ENCODE results near the gene VASH1.
"Not testable (repeated sequence)": the region's sequence is repeated elsewhere in the genome, so short reads cannot be mapped to it uniquely, and the experiment has no call there.

The VASH1 gene

DNA sequence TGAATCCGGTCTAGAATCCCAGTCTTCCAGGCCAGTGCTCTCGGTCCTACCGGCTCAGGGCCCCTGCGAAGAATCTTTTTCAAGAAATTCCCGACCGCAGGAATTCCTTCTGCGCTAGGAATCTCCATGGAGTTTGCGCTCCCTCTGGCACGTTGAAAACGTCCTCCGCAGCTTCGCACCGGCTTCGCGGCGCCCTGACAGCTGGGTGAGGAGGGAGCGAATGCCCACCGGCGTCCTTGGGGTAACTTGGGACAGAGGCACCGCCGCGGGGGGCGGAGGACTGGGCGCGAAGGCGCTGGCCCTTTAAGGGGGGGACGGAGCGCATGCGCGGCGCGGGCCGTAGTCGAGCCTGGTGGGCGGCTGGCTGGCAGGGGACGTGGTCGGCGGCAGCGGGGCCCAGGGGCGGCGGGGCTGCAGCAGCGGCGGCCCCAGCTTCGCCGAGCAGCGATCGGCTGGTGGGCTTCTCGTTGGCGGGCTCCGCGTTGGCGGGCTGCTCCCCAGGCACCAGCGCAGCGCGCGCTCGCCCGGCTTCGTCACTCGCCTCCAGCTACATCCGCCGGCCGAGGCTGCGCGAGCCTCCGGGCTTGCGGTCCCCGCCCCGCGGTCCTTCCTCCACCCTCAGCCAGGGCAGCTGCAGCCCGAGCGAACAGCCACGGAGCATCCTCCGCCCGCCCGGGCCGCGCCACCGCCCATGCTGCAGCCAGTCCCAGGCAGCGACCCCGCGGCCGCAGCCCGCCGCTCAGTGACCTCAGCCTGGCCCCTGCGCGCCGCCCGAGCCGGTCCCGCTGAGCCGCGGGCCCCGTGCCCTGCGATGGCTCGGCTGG is at the start of gene VASH1:
Gene VASH1 (plus strand): TSS at position 333 of the 824 bp plus-strand sequence. CDS start 1,354 bp downstream, outside the sequence.
- DNase-seq (ENCODE audit: low spot score): no peak

DNA sequence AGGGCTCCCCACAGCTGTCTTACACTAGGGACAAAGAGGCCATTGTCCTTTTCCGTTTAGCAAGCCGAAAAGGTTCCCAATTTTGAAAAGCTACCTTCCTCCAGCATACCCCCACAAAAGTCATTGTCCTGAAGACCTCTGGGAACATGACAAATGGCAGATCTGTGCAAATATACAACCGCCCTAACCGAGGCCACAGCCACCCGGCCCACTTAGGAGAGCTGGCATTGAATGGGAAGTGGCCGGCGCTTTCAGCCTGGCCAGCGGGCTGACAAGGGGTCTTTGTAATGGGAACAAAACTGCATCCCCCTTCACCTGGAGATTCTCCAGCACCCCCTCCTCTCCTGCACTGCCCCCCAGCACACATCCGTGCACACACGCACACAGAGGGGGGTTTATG is 48.1 kb upstream of the VASH1 start:
- DNase-seq (ENCODE audit: low spot score): no peak

DNA sequence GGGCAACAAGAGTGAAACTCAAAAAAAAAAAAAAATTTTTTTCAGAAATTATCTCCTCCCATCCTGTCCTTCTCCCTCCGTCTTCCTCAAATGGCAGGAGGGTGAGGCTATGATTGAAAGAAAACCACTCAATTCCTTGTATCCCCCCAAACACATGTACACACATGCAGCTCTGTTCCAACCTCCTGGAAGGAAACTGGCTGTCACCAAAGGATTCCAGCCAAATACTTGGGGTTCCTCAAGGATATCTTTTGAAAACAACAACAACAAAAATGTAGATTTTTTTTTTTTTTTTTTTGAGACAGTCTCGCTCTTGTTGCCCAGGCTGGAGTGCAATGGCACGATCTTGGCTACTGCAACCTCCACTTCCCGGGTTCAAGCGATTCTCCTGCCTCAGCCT is 46.8 kb upstream of the VASH1 start:
- DNase-seq (ENCODE audit: low spot score): no peak

DNA sequence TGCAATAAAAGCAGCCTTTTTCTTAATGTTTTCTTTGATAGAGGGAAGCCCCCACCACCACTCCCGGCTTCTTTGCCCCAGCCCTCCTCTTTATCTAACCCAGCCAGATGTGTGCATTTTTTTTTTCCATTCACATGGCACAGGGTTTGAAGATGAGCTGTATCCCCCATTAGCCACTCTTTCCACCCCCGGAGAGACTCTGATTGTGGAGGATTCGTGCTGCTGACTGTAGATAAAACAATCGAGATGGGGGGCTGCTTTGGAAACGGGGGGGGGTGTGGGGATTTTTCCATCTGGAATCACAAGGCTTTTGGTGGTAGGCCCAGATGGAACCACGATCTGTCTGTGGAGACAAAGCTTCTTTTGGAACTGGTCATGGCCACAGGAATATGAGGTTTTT is 46.2 kb upstream of the VASH1 start:
- no peak for DNase-seq (ENCODE audit: low spot score)

DNA sequence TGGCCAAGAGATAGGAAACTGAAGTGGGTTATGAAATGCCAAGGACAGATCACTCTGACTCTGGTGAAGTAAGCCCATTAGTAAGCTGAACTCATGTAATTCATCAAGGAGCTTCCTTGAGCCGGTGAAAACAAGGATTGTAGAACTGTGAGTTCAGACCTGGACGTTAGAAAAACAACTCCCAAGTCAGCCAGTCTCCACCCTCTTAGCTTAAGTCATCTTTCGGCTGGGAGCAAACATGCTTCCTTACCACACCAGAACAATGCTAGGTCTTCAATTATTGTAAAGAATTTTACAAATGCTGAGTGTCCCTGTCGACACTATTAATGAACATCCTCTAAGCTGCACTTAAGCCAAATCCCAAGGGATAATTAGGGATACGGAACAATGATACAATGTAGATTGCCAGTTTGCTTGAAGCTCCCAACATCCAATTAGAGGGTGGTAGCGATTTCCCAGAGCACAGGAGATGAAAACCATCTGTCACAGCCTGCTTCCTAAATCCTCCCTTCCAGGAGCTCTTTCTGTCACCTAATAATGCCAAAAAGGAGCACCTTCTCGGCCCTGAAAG is 45.7 kb upstream of the VASH1 start:
- no peak for DNase-seq (ENCODE audit: low spot score)

DNA sequence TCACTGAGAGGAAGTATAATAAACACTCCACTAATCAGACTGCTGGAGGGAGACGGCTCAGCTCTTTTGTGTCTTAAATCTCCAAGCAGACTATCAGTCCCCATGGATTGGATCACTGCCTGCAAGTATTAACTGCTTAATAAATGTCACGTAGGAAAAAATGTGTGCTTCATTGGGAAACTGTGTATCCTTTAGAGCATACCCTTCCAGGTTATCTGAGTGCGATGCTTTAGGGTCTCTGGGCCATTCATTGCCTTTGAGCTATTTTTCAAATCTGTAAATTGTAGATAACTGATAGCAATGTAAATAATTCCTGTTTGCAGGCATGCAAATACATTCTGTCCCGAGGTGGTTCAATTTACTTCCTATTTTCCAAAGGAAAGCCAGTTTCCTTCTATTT is 45.0 kb upstream of the VASH1 start:
- DNase-seq (ENCODE audit: low spot score): no peak

DNA sequence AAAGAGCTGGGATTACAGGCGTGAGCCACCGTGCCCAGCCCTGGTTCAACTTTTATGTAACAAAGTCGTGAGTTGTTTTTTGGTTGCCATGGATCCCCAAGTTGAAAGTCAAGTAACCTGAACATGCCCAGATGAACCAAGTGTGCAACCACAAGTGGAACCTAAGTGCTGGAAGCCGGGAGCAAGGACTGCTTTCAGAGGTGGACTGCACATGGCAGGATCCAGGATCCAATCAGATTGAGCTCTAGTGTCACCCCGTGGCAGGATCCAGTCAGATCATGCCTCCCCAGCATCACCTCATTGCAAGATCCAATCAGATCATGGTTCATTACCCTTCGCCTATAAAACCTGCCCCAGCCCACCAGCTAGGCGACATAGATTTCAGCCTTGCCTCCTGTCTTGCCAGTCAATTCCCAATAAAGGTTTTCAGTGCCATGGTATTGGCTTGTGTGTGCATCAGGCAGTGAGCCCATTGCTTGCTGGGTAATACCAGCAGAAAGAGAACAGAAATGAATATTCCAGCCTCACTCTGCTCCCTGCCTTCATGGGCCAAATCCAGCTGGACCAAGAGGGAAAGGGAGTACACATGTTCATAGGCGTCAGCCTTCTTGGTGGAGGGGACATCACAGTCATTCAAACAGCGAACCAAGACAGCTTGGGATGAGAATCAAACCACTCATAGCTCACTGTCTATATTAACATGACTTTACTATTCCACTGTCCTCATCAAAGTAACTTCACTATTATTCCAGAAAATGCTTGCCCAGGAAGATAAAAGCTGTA is 43.6 kb upstream of the VASH1 start:
- no peak for DNase-seq (ENCODE audit: low spot score)

DNA sequence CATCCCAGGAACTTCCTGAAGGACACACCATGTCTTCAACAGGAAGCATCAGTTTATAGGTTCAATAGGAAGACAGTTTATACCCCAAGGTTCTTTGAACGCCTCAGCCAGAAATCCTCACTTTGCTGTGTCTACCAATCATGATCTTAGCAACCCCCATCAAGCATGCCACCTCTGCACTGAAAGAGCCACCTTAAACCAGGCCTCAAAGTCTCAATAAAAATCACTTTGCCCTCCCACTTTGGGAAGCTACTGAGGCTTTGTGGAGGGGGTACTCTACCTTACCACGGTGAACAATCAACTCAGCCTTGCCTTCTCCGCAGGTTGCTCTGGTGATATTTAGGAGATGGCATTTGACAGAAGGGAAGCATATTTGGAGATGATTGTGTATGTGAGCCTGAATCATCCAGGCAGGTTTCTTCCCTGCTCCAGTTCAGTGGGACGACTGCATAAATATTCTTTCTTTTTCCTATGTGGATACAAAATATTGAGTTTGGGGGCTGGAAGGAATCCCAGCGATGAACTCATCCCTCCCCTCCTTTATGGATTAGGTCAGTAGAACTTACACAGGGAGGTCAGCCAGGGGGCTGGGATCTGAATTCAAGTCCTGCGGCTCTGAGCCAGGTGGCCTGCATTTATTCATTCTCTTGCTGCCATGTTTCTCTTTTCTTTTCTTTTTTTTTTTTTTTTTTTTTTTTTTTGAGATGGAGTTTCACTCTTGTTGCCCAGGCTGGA is 42.8 kb upstream of the VASH1 start:
- DNase-seq (ENCODE audit: low spot score): no peak

DNA sequence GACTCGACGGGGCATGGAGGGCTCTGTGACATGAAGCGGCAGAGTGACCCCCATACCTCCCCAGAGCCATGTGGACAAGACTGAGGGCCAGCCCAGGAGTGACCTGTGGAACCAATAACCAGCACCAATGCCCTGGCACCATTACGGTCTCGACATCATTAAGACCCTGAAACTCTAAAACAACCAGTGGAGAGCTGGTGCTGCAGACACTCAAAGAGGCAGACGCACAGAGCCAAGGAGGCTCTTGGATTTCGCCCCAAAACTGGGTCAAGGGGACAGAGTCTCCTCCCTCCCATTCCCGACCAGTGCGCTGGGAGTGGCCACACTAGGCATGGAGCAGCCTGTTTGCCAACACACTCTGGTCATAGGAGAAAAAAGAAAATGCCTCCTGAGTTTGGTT is 41.6 kb upstream of the VASH1 start:
- DNase-seq (ENCODE audit: low spot score): no peak

DNA sequence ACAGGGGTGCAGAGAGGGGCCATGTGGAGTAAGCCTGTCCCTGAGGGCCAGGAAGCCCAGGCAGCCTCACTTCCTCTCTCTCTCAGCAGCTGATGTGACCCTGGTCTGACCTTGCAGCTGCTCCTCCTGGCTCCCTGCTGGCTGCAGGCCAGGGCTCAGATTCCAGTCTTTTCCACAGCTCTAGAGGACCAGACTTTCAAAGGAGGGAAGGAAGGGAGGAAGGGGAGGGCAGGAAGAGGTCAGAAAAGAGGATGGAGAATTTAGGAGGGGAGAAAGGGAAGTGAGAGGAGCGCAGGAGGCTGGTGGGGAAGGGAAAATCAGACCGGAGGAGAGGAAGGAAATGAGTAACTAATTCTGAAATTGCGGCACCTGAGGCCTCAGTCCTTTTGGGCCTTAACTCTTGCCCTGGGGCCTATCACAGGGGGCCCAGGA is 40.9 kb upstream of the VASH1 start:
- DNase-seq (ENCODE audit: low spot score): peak; percentile 72

DNA sequence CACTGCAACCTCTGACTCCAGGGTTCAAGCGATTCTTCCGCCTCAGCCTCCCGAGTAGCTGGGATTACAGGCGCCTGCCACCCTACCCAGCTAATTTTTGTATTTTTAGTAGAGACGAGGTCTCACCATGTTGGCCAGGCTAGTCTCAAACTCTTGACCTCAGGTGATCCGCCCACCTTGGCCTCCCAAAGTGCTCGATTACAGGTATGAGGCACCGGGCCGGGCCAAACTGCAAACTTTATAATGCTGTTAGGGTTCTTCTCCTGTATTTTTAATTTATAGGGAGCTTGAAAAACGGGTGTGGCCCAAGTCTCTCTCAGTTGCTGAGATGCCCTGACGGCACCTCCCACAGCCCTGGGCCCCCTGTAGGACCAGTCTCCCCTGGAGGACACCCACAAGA is 39.8 kb upstream of the VASH1 start:
- DNase-seq (ENCODE audit: low spot score): not testable (repeated sequence)

DNA sequence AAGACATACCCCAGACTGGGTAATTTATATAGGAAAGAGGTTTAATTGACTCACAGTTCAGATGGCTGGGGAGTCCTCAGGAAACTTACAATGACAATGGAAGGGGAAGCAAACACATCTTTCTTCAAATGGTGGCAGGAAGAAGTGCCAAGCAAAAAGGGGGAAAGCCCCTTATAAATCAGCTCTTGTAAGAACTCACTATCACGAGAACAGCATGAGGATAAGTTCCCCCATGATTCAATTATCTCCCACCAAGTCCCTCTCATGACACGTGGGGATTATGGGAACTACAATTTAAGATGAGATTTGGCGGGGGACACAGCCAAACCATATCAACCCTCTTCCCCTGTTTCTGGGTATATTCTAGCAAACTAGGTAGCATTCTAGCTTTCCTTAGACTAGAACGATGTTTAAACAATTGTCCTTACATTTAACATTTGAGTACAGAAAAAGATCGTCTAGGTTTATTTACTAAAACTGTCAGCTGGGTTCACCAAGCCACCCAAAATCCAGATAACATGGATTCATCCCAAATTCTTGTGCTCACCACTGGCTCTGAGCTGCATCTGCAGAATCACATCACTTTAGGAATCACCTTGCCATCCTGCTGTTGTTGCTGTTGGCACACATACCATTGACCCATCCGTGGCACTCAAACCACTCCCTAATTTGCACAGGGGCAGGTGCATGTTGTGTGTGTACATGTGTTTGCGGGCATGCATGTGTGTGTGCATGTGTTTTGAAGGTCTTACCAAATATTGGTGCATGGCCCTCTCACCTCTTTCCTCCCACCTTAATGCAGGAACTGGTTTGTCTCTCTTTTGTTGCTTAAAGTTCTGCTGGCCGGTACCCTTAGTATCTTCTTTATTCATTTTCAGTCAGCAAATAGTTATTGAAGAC is 36.4 kb upstream of the VASH1 start:
- DNase-seq (ENCODE audit: low spot score): no peak

DNA sequence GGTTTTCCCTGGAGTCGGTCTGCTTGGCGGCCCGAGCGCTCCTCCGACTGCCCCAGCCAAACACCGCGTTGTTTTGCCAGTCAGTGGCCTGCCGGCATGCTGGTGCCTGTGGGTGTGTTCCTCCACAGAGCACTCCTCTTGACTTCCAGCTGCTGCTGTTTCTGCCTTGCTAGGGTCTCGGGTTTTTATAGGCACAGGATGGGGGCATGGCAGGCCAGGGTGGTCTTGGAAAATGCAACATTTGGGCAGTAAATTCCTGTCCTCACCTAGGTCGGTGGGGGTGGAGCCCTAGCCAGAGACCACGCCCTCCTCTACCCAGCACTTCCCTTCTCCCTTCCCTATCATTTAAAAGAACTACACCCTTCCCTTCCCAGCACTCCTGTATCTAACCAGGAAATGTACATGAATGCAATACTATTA is 34.7 kb upstream of the VASH1 start:
- DNase-seq (ENCODE audit: low spot score): no peak

DNA sequence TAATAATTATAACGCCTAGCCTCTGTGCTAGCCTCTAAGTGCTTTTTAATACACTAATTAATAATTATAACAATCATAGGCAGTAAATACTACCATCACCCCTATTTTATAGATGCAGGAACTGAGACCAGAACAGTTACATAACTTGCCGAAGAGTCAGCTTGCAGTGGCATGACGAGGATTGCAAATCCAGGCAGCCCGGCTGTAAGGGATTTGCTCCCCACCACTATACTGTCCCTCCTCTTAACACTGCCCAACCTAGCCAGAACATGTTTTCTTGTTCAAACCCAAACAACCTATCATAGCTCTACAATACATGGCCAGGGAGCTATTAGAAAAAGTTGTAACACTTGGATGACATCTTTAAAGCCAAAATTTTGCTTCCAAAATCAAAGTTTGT is 33.9 kb upstream of the VASH1 start:
- DNase-seq (ENCODE audit: low spot score): peak; percentile 25

DNA sequence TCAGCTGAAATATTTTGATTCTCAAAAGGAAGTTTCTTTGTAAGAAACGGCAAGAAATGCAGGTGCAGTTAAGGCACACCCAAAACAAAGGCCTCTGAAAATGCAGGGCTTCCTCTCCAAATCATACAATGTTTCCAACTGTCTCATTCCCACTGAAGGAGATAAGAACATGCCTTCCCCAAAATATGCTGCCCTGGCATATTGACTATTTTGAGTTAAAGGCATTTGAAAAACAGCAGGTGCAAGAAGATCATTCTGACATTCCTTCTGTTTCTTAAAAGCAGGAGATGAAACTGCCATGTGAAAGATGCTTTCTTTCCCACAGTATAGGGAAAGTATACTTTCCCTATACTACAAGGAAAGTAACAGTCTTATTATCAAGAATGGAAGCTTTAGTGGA is 33.4 kb upstream of the VASH1 start:
- DNase-seq (ENCODE audit: low spot score): no peak

DNA sequence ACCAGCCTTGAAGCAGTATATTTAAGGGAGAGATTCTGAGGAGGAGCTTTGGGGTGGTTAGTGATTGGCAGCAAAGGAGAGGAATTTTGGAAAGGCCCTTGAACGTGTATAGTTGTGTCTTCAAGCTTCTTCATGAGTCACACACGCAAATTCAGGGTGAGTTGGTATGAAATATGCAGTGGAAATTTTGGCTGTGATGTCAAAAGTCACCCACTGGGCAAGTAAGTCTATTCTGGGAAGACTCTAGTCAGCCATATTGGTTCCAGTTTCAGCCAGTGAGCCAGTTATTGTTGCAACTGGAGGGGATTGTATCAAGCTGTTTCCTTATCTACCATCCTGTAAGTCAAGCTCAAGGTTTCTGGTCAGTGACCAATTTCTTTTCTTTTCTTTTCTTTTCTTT is 32.0 kb upstream of the VASH1 start:
- no peak for DNase-seq (ENCODE audit: low spot score)

DNA sequence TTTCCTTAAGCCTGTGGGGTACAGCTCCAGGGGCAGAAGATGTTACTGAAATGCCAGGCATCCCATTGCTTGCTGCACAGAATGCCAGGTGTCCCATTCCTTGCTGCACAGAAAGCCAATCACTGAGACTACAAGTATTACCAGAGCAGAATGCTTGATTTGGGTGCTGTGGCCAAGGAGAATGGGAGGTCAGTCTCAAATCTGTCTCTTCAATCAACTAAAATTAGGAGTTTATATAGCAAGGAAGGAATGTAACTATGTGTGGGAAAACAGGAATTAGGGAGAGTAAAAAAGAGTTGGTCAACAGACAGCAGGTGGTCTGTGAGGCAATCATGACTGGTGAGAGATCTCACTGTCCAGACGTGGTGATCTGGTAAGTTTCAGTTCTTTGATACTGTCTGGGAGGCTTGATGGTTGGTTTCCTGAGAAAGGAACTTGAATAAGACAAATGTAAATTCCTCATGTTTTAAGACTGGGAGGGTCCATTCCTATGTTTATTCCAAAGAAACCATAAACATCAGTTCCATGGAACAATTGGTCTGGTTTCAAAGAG is 31.2 kb upstream of the VASH1 start:
- DNase-seq (ENCODE audit: low spot score): peak; percentile 78

DNA sequence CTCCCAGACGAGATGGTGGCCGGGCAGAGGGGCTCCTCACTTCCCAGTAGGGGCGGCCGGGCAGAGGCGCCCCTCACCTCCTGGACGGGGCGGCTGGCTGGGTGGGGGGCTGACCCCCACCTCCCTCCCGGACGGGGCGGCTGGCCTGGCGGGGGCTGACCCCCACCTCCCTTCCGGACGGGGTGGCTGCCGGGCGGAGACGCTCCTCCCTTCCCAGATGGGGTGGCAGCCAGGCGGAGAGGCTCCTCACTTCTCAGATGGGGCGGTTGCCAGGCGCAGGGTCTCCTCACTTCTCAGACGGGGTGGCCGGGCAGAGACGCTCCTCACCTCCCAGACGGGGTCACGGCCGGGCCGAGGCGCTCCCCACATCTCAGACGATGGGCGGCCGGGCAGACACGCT is 26.8 kb upstream of the VASH1 start:
- not testable (repeated sequence) for DNase-seq (ENCODE audit: low spot score)

DNA sequence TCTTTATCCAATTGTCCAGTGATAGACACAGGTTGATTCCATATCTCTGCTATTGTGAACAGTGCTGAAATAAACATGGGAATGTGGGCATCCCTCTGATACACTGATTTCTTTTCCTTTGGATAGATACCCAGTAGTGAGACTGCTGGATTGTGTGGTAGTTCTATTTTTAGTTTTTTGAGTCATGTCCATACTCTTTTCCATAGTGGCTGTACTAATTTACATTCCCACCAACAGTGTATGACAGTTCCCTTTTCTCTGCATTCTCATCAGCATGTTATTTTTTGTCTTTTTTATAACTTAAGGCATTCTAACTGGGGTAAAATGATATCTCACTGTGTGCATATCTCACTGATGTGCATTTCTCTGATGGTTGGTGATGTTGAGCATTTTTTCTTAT is 24.8 kb upstream of the VASH1 start:
- DNase-seq (ENCODE audit: low spot score): no peak

DNA sequence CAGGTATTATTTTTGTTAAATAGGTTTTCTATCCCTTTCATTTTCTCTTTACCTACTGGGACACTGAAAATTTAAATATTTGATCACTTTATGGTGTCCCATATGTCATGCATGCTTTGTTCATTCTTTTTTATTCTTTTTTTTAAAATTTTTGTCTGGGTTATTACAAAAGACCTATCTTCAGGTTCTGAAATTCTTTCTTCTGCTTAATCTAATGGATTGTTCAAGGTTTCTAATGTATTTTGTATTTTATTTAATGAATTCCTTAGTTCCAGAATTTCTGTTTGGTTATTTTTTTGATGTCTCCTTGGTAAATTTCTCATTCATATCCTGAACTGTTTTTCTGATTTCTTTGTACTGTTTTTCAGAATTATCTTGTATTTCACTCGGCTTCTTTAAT is 20.2 kb upstream of the VASH1 start:
- no peak for DNase-seq (ENCODE audit: low spot score)

DNA sequence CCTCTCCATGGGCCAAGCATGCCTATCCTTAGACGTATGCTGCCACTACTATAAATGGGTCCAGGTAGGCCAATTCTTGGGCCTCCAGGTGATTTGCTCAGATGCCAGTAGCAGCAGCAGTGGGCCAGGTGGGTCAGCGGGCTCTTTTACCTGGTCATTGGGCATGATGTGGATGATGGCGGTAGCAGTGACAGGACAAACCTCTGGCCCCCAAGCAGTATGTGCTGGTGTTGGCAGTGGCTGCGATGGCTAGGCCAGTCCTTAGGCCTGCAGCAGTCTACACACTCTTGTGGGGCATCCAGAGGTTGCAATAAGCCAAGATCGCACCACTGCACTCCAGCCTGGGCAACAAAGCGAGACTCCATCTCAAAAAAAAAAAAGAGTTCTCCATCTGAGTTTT is 19.1 kb upstream of the VASH1 start:
- no peak for DNase-seq (ENCODE audit: low spot score)
